WTC11 (cell line): ENCODE results near the gene VAC14. TPM values are rescaled to one million over a fixed set of nuclear protein-coding genes. Genes with fewer than 3 reads are reported as not detected.

Source experiments
- ATAC-seq: fragments of 200-7000 bp; cut with Tn5 transposase; 2 replicates; pipeline ENCODE4 v1.10.0; 2021; ENCODE audit warnings: mild to moderate bottlenecking, moderate library complexity
- CTCF ChIA-PET: fragments of 300-600 bp; sonication (Branson Sonifier 250); formaldehyde crosslinking; loops from one replicate; lab custom pipeline; 2021; ENCODE audit warnings: antibody characterized with exemption; lab: Charles Lee
- POLR2A ChIA-PET: fragments of 350-600 bp; sonication (Branson Sonifier 250); formaldehyde crosslinking; loops from one replicate; lab custom pipeline; 2021; ENCODE audit warnings: antibody characterized with exemption; lab: Charles Lee
- DNase-seq: peaks from one replicate; pipeline ENCODE4 v3.0.0; 2021; ENCODE audit warnings: low spot score
- H3K27ac Mint-ChIP-seq: 2 replicates; pipeline ENCODE4 v1.8.0; 2021; ENCODE audit warnings: mixed read lengths
- H3K27me3 Mint-ChIP-seq: 2 replicates; pipeline ENCODE4 v1.8.0; 2021; ENCODE audit warnings: low read depth, mild to moderate bottlenecking, moderate library complexity, mixed read lengths
- H3K36me3 Mint-ChIP-seq: 2 replicates; pipeline ENCODE4 v1.8.0; 2021; ENCODE audit warnings: mixed read lengths
- H3K4me1 Mint-ChIP-seq: 2 replicates; pipeline ENCODE4 v1.8.0; 2022; ENCODE audit warnings: mixed read lengths
- H3K4me3 Mint-ChIP-seq: 2 replicates; pipeline ENCODE4 v1.8.0; 2021; ENCODE audit warnings: mild to moderate bottlenecking, moderate library complexity, mixed read lengths
- H3K9me3 Mint-ChIP-seq: 2 replicates; pipeline ENCODE4 v1.8.0; 2021; ENCODE audit warnings: mixed read lengths
- CBFB ChIP-seq: sonication (generic); formaldehyde crosslinking; IDR thresholded peaks from 2 replicates; pipeline ENCODE4 v1.8.1; 2022; ENCODE audit warnings: mild to moderate bottlenecking, low read depth, missing genetic modification reagents
- GRHL2 ChIP-seq: fragments of 250-450 bp; sonication (Bioruptor Pico); IDR thresholded peaks from 2 replicates; pipeline ENCODE4 v1.8.0; 2022; ENCODE audit warnings: mild to moderate bottlenecking, moderate library complexity; ENCODE audit not compliant: insufficient replicate concordance, severe bottlenecking
- HMGA2 ChIP-seq: fragments of 250-450 bp; sonication (Bioruptor Pico); IDR thresholded peaks from 2 replicates; pipeline ENCODE4 v1.4.0; 2021; ENCODE audit warnings: mild to moderate bottlenecking, moderate library complexity
- JAZF1 ChIP-seq: fragments of 250-450 bp; sonication (Bioruptor Pico); IDR thresholded peaks from 2 replicates; pipeline ENCODE4 v1.9.0; 2021; ENCODE audit warnings: moderate library complexity, mild to moderate bottlenecking, inconsistent platforms
- MXD4 ChIP-seq: fragments of 250-450 bp; sonication (Bioruptor Pico); IDR thresholded peaks from 2 replicates; pipeline ENCODE4 v1.8.0; 2021; ENCODE audit warnings: mild to moderate bottlenecking, moderate library complexity, borderline replicate concordance
- MYBL2 ChIP-seq: sonication (generic); formaldehyde crosslinking; IDR thresholded peaks from 2 replicates; pipeline ENCODE4 v1.8.1; 2023; ENCODE audit warnings: mild to moderate bottlenecking, moderate library complexity, missing genetic modification reagents
- NR2C2 ChIP-seq: sonication (generic); formaldehyde crosslinking; IDR thresholded peaks from 2 replicates; pipeline ENCODE4 v1.8.0; 2022; ENCODE audit warnings: mild to moderate bottlenecking, missing genetic modification reagents
- RELA ChIP-seq: sonication (generic); formaldehyde crosslinking; IDR thresholded peaks from 2 replicates; pipeline ENCODE4 v1.8.1; 2022; ENCODE audit warnings: missing genetic modification reagents, mild to moderate bottlenecking, borderline replicate concordance
- RORB ChIP-seq: fragments of 250-450 bp; sonication (Bioruptor Pico); IDR thresholded peaks from 2 replicates; pipeline ENCODE4 v1.9.0; 2021; ENCODE audit warnings: mild to moderate bottlenecking
- SMAD4 ChIP-seq: sonication (generic); formaldehyde crosslinking; IDR thresholded peaks from 2 replicates; pipeline ENCODE4 v1.8.0; 2022; ENCODE audit warnings: mild to moderate bottlenecking, missing genetic modification reagents
- ZNF219 ChIP-seq: sonication (generic); formaldehyde crosslinking; IDR thresholded peaks from 2 replicates; pipeline ENCODE4 v1.8.0; 2023; ENCODE audit warnings: missing genetic modification reagents, mild to moderate bottlenecking, borderline replicate concordance
- ZNF232 ChIP-seq: sonication (generic); formaldehyde crosslinking; IDR thresholded peaks from 2 replicates; pipeline ENCODE4 v1.8.0; 2022; ENCODE audit warnings: mild to moderate bottlenecking, missing genetic modification reagents
- total RNA-seq: library from RNA; stranded (reverse); gene quantifications from 3 replicates; pipeline ENCODE4 v1.2.3, GENCODE V29; 2021
- TF ChIP-seq, protein P1 (sequence below): fragments of 250-450 bp; sonication (Bioruptor Pico); IDR thresholded peaks from 2 replicates; pipeline ENCODE4 v2.1.2; 2022; ENCODE audit warnings: mild to moderate bottlenecking, moderate library complexity
- TF ChIP-seq, protein P2 (sequence below): fragments of 250-450 bp; sonication (Bioruptor Pico); IDR thresholded peaks from 2 replicates; pipeline ENCODE4 v1.9.0; 2021; ENCODE audit warnings: mild to moderate bottlenecking, borderline replicate concordance
- TF ChIP-seq, protein P3 (sequence below): fragments of 200-600 bp; IDR thresholded peaks from 2 replicates; pipeline ENCODE4 v1.8.0; 2022; ENCODE audit warnings: antibody characterized with exemption
- TF ChIP-seq, protein P4 (sequence below): sonication (generic); formaldehyde crosslinking; IDR thresholded peaks from 2 replicates; pipeline ENCODE4 v1.8.1; 2023; ENCODE audit warnings: mild to moderate bottlenecking, moderate library complexity, missing genetic modification reagents
- TF ChIP-seq, protein P5 (sequence below): sonication (generic); formaldehyde crosslinking; IDR thresholded peaks from 2 replicates; pipeline ENCODE4 v1.8.1; 2022; ENCODE audit warnings: missing genetic modification reagents, borderline replicate concordance

VAC14 gene
- total RNA-seq, 1 experiment from 2014 or later = 60.1 TPM

DNA sequence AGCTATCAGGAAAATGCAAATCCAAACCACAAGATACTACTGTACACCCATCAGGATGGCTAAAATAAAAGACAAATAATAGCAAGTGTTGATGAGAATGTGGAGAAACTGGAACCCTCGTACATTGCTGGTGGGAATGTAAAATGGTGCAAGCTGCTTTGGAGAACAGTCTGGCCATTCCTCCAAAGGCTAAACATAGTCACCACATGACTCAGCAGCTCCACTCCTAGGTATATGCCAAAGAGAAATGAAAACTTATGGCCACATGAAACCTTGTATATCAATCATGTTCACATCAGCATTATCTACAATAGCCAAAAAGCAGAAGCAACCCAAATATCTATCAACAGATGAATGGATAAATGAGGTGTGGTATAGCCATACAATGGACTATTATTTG is 28.5 kb downstream of the VAC14 start:
- ATAC-seq (no peak), DNase-seq (no peak)
- no peaks in the 10 kb centered on the region for H3K4me1 Mint-ChIP-seq
- CTCF ChIA-PET = interaction anchor here (0.7 to 4.1 kb wide), 7 partner anchors 8 to 161 kb away, joined by 3 to 142 read pairs (median 9); no protein-coding TSS in a partner anchor
- no peaks in the 10 kb centered on the region for H3K27me3 Mint-ChIP-seq
- H3K9me3 Mint-ChIP-seq = no peaks in the 10 kb centered on the region
- no peak overlapping the region for H3K27ac Mint-ChIP-seq
- TF ChIP-seq ZNF219 (CRISPR knock-in tag) = no peak
- no peak for TF ChIP-seq NR2C2 (CRISPR knock-in tag)
- no peak for TF ChIP-seq RELA (CRISPR knock-in tag)
- no peak for TF ChIP-seq RORB (CRISPR knock-in tag)
- TF ChIP-seq, protein P1, sequence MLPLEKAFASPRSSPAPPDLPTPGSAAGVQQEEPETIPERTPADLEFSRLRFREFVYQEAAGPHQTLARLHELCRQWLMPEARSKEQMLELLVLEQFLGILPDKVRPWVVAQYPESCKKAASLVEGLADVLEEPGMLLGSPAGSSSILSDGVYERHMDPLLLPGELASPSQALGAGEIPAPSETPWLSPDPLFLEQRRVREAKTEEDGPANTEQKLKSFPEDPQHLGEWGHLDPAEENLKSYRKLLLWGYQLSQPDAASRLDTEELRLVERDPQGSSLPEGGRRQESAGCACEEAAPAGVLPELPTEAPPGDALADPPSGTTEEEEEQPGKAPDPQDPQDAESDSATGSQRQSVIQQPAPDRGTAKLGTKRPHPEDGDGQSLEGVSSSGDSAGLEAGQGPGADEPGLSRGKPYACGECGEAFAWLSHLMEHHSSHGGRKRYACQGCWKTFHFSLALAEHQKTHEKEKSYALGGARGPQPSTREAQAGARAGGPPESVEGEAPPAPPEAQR (CRISPR knock-in tag) = no peak
- no peak for TF ChIP-seq MXD4 (CRISPR knock-in tag)
- TF ChIP-seq GRHL2 (CRISPR knock-in tag) = no peak
- TF ChIP-seq, protein P2, sequence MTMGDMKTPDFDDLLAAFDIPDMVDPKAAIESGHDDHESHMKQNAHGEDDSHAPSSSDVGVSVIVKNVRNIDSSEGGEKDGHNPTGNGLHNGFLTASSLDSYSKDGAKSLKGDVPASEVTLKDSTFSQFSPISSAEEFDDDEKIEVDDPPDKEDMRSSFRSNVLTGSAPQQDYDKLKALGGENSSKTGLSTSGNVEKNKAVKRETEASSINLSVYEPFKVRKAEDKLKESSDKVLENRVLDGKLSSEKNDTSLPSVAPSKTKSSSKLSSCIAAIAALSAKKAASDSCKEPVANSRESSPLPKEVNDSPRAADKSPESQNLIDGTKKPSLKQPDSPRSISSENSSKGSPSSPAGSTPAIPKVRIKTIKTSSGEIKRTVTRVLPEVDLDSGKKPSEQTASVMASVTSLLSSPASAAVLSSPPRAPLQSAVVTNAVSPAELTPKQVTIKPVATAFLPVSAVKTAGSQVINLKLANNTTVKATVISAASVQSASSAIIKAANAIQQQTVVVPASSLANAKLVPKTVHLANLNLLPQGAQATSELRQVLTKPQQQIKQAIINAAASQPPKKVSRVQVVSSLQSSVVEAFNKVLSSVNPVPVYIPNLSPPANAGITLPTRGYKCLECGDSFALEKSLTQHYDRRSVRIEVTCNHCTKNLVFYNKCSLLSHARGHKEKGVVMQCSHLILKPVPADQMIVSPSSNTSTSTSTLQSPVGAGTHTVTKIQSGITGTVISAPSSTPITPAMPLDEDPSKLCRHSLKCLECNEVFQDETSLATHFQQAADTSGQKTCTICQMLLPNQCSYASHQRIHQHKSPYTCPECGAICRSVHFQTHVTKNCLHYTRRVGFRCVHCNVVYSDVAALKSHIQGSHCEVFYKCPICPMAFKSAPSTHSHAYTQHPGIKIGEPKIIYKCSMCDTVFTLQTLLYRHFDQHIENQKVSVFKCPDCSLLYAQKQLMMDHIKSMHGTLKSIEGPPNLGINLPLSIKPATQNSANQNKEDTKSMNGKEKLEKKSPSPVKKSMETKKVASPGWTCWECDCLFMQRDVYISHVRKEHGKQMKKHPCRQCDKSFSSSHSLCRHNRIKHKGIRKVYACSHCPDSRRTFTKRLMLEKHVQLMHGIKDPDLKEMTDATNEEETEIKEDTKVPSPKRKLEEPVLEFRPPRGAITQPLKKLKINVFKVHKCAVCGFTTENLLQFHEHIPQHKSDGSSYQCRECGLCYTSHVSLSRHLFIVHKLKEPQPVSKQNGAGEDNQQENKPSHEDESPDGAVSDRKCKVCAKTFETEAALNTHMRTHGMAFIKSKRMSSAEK (CRISPR knock-in tag) = no peak
- TF ChIP-seq JAZF1 (CRISPR knock-in tag) = no peak
- POLR2A ChIA-PET = interaction anchor here (1.0 kb wide), 1 partner anchor 86 kb away, joined by 4 read pairs; no protein-coding TSS in a partner anchor
- no peak overlapping the region for H3K4me3 Mint-ChIP-seq
- peaks cover 10% of the 10 kb centered on the region; the same call in 1 of the 2 replicates for H3K36me3 Mint-ChIP-seq

DNA sequence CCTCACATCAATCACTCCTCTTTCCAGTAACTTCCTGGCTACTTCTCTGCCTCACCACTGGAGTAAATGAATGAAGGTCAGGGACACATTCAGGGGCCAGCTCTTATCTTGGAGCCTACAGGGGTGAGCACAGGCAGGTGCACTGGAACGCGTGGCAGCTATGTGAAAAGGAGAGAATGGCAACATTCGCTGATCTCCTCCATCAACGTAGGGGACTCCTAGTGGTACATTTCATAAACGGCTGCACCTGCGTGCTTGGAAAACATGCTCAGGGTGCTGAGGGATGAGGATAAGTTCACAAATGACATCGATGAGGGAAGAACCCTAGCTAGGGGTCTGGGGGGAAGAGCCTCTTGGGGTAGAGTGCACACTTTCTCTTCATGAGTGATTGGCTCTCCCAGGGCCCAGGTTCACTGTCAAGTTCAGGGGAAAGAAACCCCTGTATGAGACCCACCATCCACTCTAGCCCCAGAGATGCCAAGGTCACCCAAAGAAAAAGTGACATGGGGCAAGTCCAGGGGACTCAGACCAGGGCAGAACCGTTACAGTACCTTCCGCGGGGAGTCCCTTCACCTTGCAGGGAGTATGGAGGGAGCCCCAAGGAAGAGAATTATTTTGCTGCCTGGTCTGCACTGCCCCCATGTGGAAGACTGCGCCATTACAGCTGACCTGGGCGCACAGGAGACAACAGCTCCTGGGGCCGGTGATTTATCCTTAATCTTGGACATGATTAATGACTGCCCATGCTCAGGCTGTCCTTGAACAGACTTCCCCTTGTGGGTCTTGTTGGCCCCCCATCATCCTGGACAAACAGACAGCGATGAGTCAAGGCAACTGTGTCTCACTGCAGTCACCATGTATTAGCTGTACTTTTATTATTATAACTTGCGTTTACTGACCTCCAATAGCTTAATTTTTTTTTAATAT is 30.1 kb downstream of the VAC14 start:
- CTCF ChIA-PET = interaction anchor here (0.6 to 4.1 kb wide), 50 partner anchors 8 to 642 kb away, joined by 3 to 142 read pairs (median 4); partner anchors contain the start of genes CALB2, MTSS2 and VAC14
- Mint-ChIP-seq H3K36me3 (peaks cover 6% of the 10 kb centered on the region; the same call in 1 of the 2 replicates), H3K27ac (no peak overlapping the region), H3K4me3 (no peak overlapping the region), H3K27me3 (no peaks in the 10 kb centered on the region), H3K4me1 (no peaks in the 10 kb centered on the region), H3K9me3 (no peaks in the 10 kb centered on the region)
- ATAC-seq (peak; percentile 92), DNase-seq (peak; percentile 86)
- no peak for TF ChIP-seq ZNF232
- TF ChIP-seq, protein P3, sequence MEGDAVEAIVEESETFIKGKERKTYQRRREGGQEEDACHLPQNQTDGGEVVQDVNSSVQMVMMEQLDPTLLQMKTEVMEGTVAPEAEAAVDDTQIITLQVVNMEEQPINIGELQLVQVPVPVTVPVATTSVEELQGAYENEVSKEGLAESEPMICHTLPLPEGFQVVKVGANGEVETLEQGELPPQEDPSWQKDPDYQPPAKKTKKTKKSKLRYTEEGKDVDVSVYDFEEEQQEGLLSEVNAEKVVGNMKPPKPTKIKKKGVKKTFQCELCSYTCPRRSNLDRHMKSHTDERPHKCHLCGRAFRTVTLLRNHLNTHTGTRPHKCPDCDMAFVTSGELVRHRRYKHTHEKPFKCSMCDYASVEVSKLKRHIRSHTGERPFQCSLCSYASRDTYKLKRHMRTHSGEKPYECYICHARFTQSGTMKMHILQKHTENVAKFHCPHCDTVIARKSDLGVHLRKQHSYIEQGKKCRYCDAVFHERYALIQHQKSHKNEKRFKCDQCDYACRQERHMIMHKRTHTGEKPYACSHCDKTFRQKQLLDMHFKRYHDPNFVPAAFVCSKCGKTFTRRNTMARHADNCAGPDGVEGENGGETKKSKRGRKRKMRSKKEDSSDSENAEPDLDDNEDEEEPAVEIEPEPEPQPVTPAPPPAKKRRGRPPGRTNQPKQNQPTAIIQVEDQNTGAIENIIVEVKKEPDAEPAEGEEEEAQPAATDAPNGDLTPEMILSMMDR = peak; percentile 99
- POLR2A ChIA-PET = no interaction called here

DNA sequence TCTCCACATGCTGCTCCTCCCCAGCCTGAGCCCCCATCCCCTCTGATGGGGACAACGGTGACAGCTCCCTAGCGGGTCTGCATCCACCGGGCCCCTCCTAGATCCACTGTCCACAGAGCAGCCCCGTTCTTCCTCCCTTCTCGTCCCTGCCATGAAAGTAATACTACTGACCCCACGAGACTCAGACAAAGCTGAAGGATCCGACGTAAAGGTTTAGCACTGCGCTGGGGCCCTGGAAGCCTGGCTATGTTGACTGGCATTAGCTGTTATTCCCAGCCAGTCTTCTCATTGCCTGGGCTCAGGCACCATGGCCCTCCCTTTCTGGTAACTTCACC is 30.7 kb downstream of the VAC14 start:
- no peak for DNase-seq
- Mint-ChIP-seq H3K9me3 (no peaks in the 10 kb centered on the region), H3K4me3 (no peak overlapping the region), H3K4me1 (no peaks in the 10 kb centered on the region), H3K36me3 (peaks cover 6% of the 10 kb centered on the region; the same call in 1 of the 2 replicates), H3K27ac (0 out of 2 replicates have a peak overlapping the region, but pooled peaks have one; percentile 12), H3K27me3 (no peaks in the 10 kb centered on the region)
- ChIA-PET POLR2A (no interaction called here), CTCF (interaction anchor here (0.7 to 4.1 kb wide), 19 partner anchors 9 to 541 kb away, joined by 3 to 142 read pairs (median 13); partner anchors contain the start of gene MTSS2)
- ATAC-seq = no peak
- TF ChIP-seq CBFB (CRISPR knock-in tag) = no peak
- TF ChIP-seq, protein P4, sequence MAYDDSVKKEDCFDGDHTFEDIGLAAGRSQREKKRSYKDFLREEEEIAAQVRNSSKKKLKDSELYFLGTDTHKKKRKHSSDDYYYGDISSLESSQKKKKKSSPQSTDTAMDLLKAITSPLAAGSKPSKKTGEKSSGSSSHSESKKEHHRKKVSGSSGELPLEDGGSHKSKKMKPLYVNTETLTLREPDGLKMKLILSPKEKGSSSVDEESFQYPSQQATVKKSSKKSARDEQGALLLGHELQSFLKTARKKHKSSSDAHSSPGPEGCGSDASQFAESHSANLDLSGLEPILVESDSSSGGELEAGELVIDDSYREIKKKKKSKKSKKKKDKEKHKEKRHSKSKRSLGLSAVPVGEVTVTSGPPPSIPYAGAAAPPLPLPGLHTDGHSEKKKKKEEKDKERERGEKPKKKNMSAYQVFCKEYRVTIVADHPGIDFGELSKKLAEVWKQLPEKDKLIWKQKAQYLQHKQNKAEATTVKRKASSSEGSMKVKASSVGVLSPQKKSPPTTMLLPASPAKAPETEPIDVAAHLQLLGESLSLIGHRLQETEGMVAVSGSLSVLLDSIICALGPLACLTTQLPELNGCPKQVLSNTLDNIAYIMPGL = no peak
- no peak for TF ChIP-seq MYBL2 (CRISPR knock-in tag)
- TF ChIP-seq, protein P1 (CRISPR knock-in tag) = no peak
- TF ChIP-seq SMAD4 (CRISPR knock-in tag) = no peak
- TF ChIP-seq RORB (CRISPR knock-in tag) = no peak
- no peak for TF ChIP-seq HMGA2 (CRISPR knock-in tag)
- TF ChIP-seq, protein P5, sequence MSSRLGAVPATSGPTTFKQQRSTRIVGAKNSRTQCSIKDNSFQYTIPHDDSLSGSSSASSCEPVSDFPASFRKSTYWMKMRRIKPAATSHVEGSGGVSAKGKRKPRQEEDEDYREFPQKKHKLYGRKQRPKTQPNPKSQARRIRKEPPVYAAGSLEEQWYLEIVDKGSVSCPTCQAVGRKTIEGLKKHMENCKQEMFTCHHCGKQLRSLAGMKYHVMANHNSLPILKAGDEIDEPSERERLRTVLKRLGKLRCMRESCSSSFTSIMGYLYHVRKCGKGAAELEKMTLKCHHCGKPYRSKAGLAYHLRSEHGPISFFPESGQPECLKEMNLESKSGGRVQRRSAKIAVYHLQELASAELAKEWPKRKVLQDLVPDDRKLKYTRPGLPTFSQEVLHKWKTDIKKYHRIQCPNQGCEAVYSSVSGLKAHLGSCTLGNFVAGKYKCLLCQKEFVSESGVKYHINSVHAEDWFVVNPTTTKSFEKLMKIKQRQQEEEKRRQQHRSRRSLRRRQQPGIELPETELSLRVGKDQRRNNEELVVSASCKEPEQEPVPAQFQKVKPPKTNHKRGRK (CRISPR knock-in tag) = no peak
